Ovary (tissue), 3 donors: ENCODE results near the gene CNMD.

ENCODE experiments used
- CTCF ChIP-seq, 3 donors: fragments of 450-650 bp in 2 of 3; fragments of 200-600 bp in 1 of 3; IDR thresholded peaks; one replicate each; pipeline versions ENCODE4 v1.5.1 to v1.8.0; 2016 to 2022; ENCODE audit warnings: antibody characterized with exemption in 3 of 3, mild to moderate bottlenecking in 1 of 3
- POLR2A ChIP-seq: fragments of 450-650 bp; IDR thresholded peaks from one replicate; pipeline ENCODE4 v1.6.1; 2017; ENCODE audit warnings: antibody characterized with exemption, mild to moderate bottlenecking, moderate library complexity
- donor health status: DM: no; HTN: no; CAD: no.

GRCh38 chr13:52760077-52760476 is 20.5 kb upstream of the CNMD start:
- TF ChIP-seq CTCF (IDR thresholded peaks at IDR 0.05) (no peak), POLR2A (no peak)
